Measurements from ENCODE around the gene COA4.

COA4 gene

DNA sequence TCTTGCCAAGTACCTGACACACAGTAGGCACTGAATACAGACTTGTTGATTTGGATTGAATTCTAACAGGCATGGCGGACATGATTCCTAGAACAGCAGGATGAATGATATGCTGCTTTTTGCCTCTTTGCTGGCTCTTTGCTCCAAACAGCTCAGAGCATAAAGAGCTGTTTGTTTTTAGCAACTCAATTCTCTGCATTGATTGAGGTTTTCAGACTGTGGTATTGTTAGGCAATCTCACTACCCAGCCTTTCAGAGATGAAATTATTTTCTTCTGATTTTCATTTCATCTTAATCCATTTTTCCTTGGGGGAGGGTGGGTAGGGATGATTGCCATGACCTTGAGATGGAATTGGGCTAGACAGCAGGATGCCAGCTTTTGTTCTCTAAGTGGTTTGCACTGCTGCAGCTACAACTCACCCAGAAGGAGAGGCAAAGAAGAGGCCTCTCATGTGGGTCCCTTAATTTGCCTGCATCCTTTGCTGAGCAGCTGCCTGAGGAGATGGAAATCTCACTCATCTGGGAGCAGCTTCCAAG, 20.5 kb downstream of the COA4 start:
- TF ChIP-seq, protein P1, sequence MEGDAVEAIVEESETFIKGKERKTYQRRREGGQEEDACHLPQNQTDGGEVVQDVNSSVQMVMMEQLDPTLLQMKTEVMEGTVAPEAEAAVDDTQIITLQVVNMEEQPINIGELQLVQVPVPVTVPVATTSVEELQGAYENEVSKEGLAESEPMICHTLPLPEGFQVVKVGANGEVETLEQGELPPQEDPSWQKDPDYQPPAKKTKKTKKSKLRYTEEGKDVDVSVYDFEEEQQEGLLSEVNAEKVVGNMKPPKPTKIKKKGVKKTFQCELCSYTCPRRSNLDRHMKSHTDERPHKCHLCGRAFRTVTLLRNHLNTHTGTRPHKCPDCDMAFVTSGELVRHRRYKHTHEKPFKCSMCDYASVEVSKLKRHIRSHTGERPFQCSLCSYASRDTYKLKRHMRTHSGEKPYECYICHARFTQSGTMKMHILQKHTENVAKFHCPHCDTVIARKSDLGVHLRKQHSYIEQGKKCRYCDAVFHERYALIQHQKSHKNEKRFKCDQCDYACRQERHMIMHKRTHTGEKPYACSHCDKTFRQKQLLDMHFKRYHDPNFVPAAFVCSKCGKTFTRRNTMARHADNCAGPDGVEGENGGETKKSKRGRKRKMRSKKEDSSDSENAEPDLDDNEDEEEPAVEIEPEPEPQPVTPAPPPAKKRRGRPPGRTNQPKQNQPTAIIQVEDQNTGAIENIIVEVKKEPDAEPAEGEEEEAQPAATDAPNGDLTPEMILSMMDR (IDR thresholded peaks at IDR 0.05; ENCODE audit: low read depth, low read length) = no peak
- no peak overlapping the region for H3K4me3 ChIP-seq (replicated peaks in 1 of 2; ENCODE audit: low read depth in 2 of 2, low read length in 2 of 2)
- DNase-seq (ENCODE audit: low read depth in 2 of 2) = no peak

DNA sequence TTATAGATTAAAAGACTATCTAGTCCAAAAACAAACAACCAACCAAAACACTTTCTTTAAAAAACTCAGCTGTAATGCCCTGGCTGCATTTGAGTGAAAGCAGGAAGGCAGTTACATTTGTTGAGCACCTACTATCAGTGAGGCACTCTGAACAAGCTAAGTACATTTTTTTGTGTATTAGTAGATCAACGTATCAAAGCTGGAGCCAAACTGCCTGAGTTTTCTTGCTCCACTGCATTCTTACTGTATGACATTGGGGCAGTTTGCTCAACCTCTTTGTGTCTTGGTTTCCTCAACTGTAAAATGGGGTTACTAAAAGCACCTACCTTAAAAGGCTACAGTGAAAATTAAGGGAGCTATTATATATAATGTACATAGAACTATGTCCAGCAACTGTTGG, 22.0 kb downstream of the COA4 start:
- TF ChIP-seq, protein P1 (IDR thresholded peaks at IDR 0.05; ENCODE audit: low read depth, low read length) = no peak
- DNase-seq (ENCODE audit: low read depth in 2 of 2) = peak; percentile 30 to 59
- H3K4me3 ChIP-seq (replicated peaks in 1 of 2; ENCODE audit: low read depth in 2 of 2, low read length in 2 of 2) = no peak overlapping the region

DNA sequence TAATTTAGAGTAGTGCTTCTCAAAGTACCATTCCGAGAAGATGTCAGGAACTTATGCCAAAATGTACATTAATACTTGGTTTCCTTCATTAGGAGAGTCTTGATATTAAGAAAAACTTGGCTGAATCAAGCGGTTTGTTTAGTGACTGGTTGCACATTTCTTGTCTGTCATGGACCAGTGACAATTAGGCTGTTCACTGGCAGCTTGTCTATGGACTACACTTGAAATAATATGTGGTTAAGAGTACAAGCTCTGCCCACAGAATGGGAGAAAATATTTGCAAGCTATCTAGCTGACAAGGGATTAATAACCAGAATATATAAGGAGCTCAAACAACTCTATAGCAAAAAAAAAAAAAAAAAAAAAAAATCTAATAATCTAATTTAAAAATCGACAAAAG, 24.6 kb downstream of the COA4 start:
- DNase-seq (ENCODE audit: low read depth in 2 of 2) = no peak
- TF ChIP-seq, protein P1 (IDR thresholded peaks at IDR 0.05; ENCODE audit: low read depth, low read length) = no peak
- no peak overlapping the region for H3K4me3 ChIP-seq (replicated peaks in 1 of 2; ENCODE audit: low read depth in 2 of 2, low read length in 2 of 2)

DNA sequence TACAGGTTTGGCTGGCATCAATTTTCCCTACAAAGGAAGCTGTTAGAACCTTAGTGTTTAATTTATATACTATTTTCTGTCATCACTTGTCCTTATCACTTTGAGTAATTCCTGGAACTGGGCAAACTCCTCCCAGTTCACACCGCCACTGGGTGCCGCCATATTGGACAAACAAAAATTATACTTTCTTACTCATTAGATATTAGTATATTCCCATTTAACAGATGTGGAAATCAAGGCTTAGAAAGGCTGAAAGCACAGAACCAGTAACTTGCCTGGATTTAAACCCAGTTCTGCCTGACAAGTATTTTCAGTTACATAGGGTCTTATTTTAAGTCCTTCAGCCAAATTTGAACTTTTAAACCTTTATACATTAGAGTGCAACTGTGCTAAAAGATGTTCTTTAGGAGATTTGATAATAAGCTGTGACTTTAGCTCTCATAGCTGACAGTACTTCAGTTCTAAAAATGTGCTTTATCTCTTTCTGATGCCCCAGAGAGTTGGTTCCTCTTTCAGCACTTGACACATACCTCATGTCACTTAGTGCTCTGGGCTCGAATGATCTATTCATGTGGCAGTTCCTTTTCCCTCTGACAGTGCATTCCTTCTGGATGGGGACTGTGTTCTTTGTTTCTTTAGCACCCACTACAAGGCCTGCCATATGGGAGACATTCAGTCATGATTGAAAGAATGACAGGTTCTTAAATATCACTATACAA, 25.4 kb downstream of the COA4 start:
- DNase-seq (ENCODE audit: low read depth in 2 of 2) = no peak
- TF ChIP-seq, protein P1 (IDR thresholded peaks at IDR 0.05; ENCODE audit: low read depth, low read length) = no peak
- no peak overlapping the region for H3K4me3 ChIP-seq (replicated peaks in 1 of 2; ENCODE audit: low read depth in 2 of 2, low read length in 2 of 2)

DNA sequence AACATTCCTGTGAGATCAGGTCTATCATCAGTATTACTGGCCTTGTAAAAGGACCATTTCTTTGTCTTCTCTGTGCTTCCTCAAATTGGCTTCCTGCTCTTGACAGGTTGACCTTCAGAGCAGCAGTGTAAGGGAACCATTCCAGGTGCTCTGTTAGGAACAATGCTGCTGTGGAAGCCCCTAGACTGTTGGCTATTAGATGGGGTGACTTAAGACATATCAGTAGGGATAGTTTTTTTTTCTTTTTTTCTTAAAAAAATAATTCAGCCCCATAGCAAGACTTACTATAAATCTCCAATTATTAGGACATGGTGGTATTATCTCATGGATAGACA, 37.6 kb downstream of the COA4 start:
- DNase-seq (ENCODE audit: low read depth in 2 of 2) = no peak
- no peak overlapping the region for H3K4me3 ChIP-seq (replicated peaks in 1 of 2; ENCODE audit: low read depth in 2 of 2, low read length in 2 of 2)
- TF ChIP-seq, protein P1 (IDR thresholded peaks at IDR 0.05; ENCODE audit: low read depth, low read length) = no peak

DNA sequence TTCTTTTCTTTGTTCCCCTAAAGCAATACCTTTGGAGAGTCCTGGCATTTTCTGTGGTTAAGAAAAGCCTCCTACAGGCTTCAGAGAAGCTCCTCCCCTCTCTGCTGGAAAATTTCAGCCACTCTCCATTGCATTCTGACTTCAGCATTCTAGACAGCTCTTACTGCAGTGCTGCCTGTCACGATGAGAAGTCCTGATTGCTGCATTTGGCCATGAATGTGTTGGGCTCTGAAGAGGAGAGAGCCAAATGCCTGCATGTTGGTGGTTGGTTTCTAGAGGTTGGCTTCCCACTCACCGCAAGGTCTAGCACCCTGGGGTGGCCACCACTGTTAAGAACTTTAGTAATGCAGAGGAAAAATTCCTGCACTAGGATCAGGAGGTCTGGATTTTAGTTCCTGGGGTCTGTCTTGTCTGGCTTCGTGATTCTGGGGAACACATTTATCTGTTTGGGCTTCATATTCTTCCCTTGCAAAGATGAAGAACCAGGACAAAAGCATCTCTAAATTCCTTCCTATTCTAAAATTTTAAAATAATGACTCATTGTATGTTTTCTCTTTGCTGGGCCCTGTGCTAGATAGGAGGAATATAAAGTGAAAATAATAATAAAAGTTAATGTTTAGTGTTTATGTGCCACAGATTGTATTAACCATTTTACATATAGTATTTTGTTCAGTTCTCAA, 38.1 kb downstream of the COA4 start:
- TF ChIP-seq, protein P1 (IDR thresholded peaks at IDR 0.05; ENCODE audit: low read depth, low read length) = no peak
- no peak overlapping the region for H3K4me3 ChIP-seq (replicated peaks in 1 of 2; ENCODE audit: low read depth in 2 of 2, low read length in 2 of 2)
- peak in 1 of 2 donors; percentile 53 for DNase-seq (ENCODE audit: low read depth in 2 of 2)

All from cardiac fibroblast (primary cell).